Colonic mucosa (tissue), 4 donors: Measurements from ENCODE around the gene GLI2. TPM values are rescaled to one million over a fixed set of nuclear protein-coding genes. Genes with fewer than 3 reads are reported as not detected.

Experiments used
- DNase-seq: peaks from one replicate; pipeline ENCODE4 v3.0.0-alpha.2; 2020
- H3K27ac ChIP-seq: fragments of 200-600 bp; one replicate; pipeline ENCODE4 v1.8.0; 2021
- H3K27me3 ChIP-seq: fragments of 200-600 bp; one replicate; pipeline ENCODE4 v1.8.0; 2021
- H3K36me3 ChIP-seq: fragments of 200-600 bp; one replicate; pipeline ENCODE4 v1.8.0; 2021
- H3K4me1 ChIP-seq: fragments of 200-600 bp; one replicate; pipeline ENCODE4 v1.8.0; 2021; ENCODE audit warnings: mild to moderate bottlenecking
- H3K4me3 ChIP-seq: fragments of 200-600 bp; one replicate; pipeline ENCODE4 v1.8.0; 2021
- H3K9ac ChIP-seq, 2 donors: one replicate each; pipeline ENCODE4 v1.7.0; 2013; ENCODE audit warnings: control low read depth in 2 of 2, low read depth in 2 of 2, low read length in 2 of 2
- H3K9me3 ChIP-seq: fragments of 200-600 bp; one replicate; pipeline ENCODE4 v1.8.0; 2021
- CTCF ChIP-seq: fragments of 200-600 bp; IDR thresholded peaks from one replicate; pipeline ENCODE4 v1.8.0; 2022; ENCODE audit warnings: antibody characterized with exemption, mild to moderate bottlenecking
- intact Hi-C: fragments of 100-400 bp; cut with DNase I; formaldehyde crosslinking; loops from one replicate; pipeline ENCODE4 v1.14.1; 2022
- total RNA-seq, 2 donors: library from RNA; stranded (reverse); fragmentation: NEBNext Ultra II Directional in 1 of 2; extraction: Animal tissue kit (Norgen Biotek cat#: 25700) in 1 of 2; gene quantifications; one replicate each; pipeline ENCODE4 v1.2.1, GENCODE V29; 2021
- donor health status: healthy.
- donor health status: DM: no; HTN: no; CAD: no.
- donor health status: DM: no; HTN: no; CAD: no.

The GLI2 gene
- total RNA-seq, 2 donors from 2014 or later = 1.3 to 2.0 TPM

DNA sequence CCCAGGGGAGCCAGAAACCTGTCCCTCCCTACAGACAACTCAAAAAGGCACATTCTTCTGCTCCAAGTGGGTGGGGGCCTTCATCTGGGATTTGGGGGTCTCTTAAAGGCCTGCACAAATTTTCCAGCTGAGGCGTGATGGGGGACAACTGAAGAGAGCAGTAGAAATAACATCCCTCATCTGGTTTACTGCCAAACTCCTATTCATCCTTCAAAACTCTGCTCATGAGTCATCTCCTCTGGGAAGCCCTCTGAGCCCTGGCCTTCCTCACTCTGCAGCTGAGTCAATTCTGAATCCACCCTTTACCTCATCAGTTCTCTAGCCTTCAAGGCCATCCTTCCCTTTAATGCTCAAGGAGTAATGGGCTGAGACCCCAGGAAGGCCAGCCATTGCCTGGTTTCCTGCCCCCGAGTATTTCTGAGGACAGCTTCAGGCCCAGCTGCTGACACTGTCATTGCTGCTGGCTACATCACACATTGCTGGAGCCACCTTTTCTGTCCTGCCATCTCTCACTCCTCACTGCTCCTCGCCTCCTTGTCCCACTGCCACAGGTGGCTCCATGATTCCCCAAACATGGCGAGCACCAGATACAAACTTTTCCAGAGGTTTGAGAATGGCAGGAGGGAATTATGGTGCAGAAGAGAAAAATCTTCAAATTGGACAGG lies 32.2 kb upstream of the GLI2 start:
- Histone ChIP-seq H3K4me3 (no peak overlapping the region), H3K36me3 (no peaks in the 10 kb centered on the region), H3K27ac (no peak overlapping the region), H3K27me3 (no peaks in the 10 kb centered on the region), H3K4me1 (no peaks in the 10 kb centered on the region), H3K9ac (no peak overlapping the region), H3K9me3 (no peaks in the 10 kb centered on the region)
- TF ChIP-seq CTCF = no peak
- intact Hi-C loops = no loop called here
- DNase-seq = no peak

DNA sequence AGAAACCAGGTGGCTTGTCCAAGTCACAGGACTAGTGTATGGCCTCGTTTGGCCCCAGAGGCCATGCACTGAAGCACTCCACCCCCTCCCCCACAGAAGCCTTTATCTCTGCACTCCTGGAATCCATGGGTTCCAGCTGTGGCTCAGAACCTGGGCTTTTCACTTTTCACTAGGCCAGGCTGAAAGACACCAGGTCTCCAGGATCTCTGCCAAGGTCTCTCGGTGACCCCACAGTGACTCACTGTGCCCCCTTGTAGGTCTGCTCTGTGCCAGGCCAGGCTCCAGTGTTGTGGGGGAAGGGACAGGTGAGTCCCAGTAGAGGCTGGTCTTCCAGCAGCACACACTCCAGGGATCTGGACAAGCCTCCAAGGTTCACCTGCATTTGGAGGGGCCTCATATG lies 31.0 kb upstream of the GLI2 start:
- no peaks in the 10 kb centered on the region for H3K4me1 ChIP-seq
- intact Hi-C loops = no loop called here
- no peak overlapping the region for H3K27ac ChIP-seq
- no peaks in the 10 kb centered on the region for H3K9me3 ChIP-seq
- no peaks in the 10 kb centered on the region for H3K27me3 ChIP-seq
- DNase-seq = no peak
- no peak overlapping the region for H3K4me3 ChIP-seq
- H3K36me3 ChIP-seq = no peaks in the 10 kb centered on the region
- H3K9ac ChIP-seq = no peak overlapping the region
- no peak for TF ChIP-seq CTCF

- DNase-seq = no peak
- Histone ChIP-seq H3K4me1 (no peaks in the 10 kb centered on the region), H3K27me3 (no peaks in the 10 kb centered on the region), H3K27ac (no peak overlapping the region), H3K9me3 (no peaks in the 10 kb centered on the region), H3K4me3 (no peak overlapping the region), H3K9ac (no peak overlapping the region), H3K36me3 (no peaks in the 10 kb centered on the region)
- TF ChIP-seq CTCF = no peak
- intact Hi-C loops = no loop called here
Measured at GRCh38 chr2:120707816-120708215, 27.9 kb upstream of the GLI2 start.

GRCh38 chr2:120708944-120709607 lies 26.6 kb upstream of the GLI2 start:
- H3K4me3 ChIP-seq = no peak overlapping the region
- H3K27ac ChIP-seq = no peak overlapping the region
- H3K36me3 ChIP-seq = no peaks in the 10 kb centered on the region
- no peak for DNase-seq
- H3K4me1 ChIP-seq = no peaks in the 10 kb centered on the region
- H3K9me3 ChIP-seq = no peaks in the 10 kb centered on the region
- intact Hi-C loops = no loop called here
- H3K27me3 ChIP-seq = no peaks in the 10 kb centered on the region
- no peak for TF ChIP-seq CTCF
- no peak overlapping the region for H3K9ac ChIP-seq

GRCh38 chr2:120709608-120710041 lies 26.0 kb upstream of the GLI2 start:
- no peaks in the 10 kb centered on the region for H3K27me3 ChIP-seq
- H3K36me3 ChIP-seq = no peaks in the 10 kb centered on the region
- no peak for TF ChIP-seq CTCF
- H3K27ac ChIP-seq = no peak overlapping the region
- no peak overlapping the region for H3K4me3 ChIP-seq
- H3K9ac ChIP-seq = no peak overlapping the region
- no peaks in the 10 kb centered on the region for H3K9me3 ChIP-seq
- DNase-seq = no peak
- H3K4me1 ChIP-seq = no peaks in the 10 kb centered on the region
- intact Hi-C loops = no loop called here
